Effector memory CD4-positive, alpha-beta T cell (primary cell): ENCODE measurements around the gene LCT.

Experiments
- DNase-seq, 3 donors: peaks; one replicate each; pipeline ENCODE4 v3.0.0-alpha.2; 2020
- H3K27ac ChIP-seq: 2 replicates; pipeline ENCODE4 v1.7.0; 2013; ENCODE audit warnings: mild to moderate bottlenecking, low read length, moderate library complexity; ENCODE audit not compliant: insufficient read depth, poor library complexity, severe bottlenecking
- H3K27me3 ChIP-seq: replicated peaks from 2 replicates; pipeline ENCODE4 v1.7.0; 2013; ENCODE audit warnings: mild to moderate bottlenecking, low read length; ENCODE audit not compliant: insufficient read depth, control insufficient read depth, poor library complexity, severe bottlenecking
- H3K36me3 ChIP-seq: 2 replicates; pipeline ENCODE4 v1.7.0; 2013; ENCODE audit warnings: mild to moderate bottlenecking, low read length, moderate library complexity; ENCODE audit not compliant: control insufficient read depth, insufficient read depth
- H3K4me1 ChIP-seq: 2 replicates; pipeline ENCODE4 v1.7.0; 2013; ENCODE audit warnings: low read length, mild to moderate bottlenecking; ENCODE audit not compliant: control insufficient read depth, insufficient read depth, poor library complexity, severe bottlenecking
- H3K4me3 ChIP-seq: 2 replicates; pipeline ENCODE4 v1.7.0; 2013; ENCODE audit warnings: low read length, low read depth, mild to moderate bottlenecking; ENCODE audit not compliant: insufficient read depth, poor library complexity, severe bottlenecking
- H3K9me3 ChIP-seq: 2 replicates; pipeline ENCODE4 v1.7.0; 2013; ENCODE audit warnings: mild to moderate bottlenecking, low read length, moderate library complexity; ENCODE audit not compliant: control insufficient read depth

Gene LCT

GRCh38 chr2:135762022-135762421 is 75.0 kb downstream of the LCT start:
- no peak overlapping the region for H3K27ac ChIP-seq
- H3K4me3 ChIP-seq, result no peak overlapping the region
- no peak for DNase-seq
- no peaks in the 10 kb centered on the region for H3K4me1 ChIP-seq
- H3K27me3 ChIP-seq, result no peaks in the 10 kb centered on the region
- H3K36me3 ChIP-seq, result peaks cover 71% of the 10 kb centered on the region
- no peaks in the 10 kb centered on the region for H3K9me3 ChIP-seq

DNA sequence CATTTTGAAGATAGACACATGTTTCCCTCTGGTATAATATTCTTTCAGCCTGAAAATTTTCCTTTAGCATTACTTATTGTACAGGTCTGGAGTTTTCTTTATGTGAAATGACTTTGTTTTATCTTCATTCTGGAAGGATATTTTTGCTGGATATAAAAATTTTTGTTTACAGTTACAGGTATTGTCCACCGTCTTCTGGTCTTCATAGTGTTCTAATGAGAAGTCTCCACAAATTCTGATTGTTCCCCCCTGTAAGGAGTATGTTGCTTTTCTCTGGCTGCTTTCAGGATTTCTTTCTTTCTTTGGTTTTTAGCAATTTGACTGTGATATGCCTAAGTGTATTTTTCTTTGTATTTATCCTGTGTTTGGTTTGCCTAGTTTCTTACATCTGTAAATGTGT is 80.3 kb downstream of the LCT start:
- no peaks in the 10 kb centered on the region for H3K27me3 ChIP-seq
- H3K36me3 ChIP-seq, result peaks cover 53% of the 10 kb centered on the region
- DNase-seq, result no peak
- no peak overlapping the region for H3K27ac ChIP-seq
- H3K4me1 ChIP-seq, result no peaks in the 10 kb centered on the region
- H3K9me3 ChIP-seq, result no peaks in the 10 kb centered on the region
- no peak overlapping the region for H3K4me3 ChIP-seq

- DNase-seq, result no peak
- peaks cover 44% of the 10 kb centered on the region for H3K36me3 ChIP-seq
- no peak overlapping the region for H3K27ac ChIP-seq
- no peaks in the 10 kb centered on the region for H3K4me1 ChIP-seq
- H3K27me3 ChIP-seq, result no peaks in the 10 kb centered on the region
- no peak overlapping the region for H3K4me3 ChIP-seq
- no peaks in the 10 kb centered on the region for H3K9me3 ChIP-seq
Observed at GRCh38 chr2:135755573-135755972, 81.4 kb downstream of the LCT start.

GRCh38 chr2:135745545-135745944 is 91.4 kb downstream of the LCT start:
- Histone ChIP-seq H3K9me3 (no peaks in the 10 kb centered on the region), H3K27ac (no peak overlapping the region), H3K4me1 (peaks cover 10% of the 10 kb centered on the region), H3K4me3 (no peak overlapping the region), H3K27me3 (no peaks in the 10 kb centered on the region), H3K36me3 (peaks cover 26% of the 10 kb centered on the region)
- no peak for DNase-seq

- no peak overlapping the region for H3K27ac ChIP-seq
- no peak for DNase-seq
Observed at GRCh38 chr2:135744760-135745314, 92.1 kb downstream of the LCT start.

DNA sequence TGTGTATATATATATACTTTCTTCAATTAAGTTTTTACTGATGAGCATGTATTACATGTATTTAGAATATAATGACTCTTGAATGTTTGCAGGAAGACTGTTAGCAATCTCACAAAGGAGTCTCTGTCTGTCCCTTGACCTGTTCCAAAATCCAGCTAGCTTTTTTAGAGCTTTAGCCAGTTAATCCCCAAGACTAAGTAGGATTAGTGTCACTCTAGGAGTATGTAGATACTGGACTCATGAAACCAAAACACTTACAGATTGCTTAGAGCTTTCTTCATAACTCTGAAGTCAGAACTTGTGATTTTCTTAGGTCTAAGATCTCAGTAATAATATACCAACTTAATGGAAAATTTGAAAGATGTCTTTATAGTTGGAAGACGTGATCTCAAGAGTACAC is 93.1 kb downstream of the LCT start:
- H3K27me3 ChIP-seq, result no peaks in the 10 kb centered on the region
- H3K27ac ChIP-seq, result peak overlapping the region; percentile 12
- H3K4me3 ChIP-seq, result no peak overlapping the region
- DNase-seq, result no peak
- no peaks in the 10 kb centered on the region for H3K9me3 ChIP-seq
- H3K4me1 ChIP-seq, result peaks cover 10% of the 10 kb centered on the region
- peaks cover 13% of the 10 kb centered on the region for H3K36me3 ChIP-seq

More at GRCh38 chr2:135744760-135745314, 92.1 kb downstream of the LCT start:
- Histone ChIP-seq H3K36me3 (peaks cover 23% of the 10 kb centered on the region), H3K27me3 (no peaks in the 10 kb centered on the region), H3K4me3 (no peak overlapping the region), H3K4me1 (peaks cover 10% of the 10 kb centered on the region), H3K9me3 (no peaks in the 10 kb centered on the region)

- peak in 2 of 3 donors; percentile 20 to 21 for DNase-seq
Observed at GRCh38 chr2:135742325-135742757, 94.6 kb downstream of the LCT start.

DNA sequence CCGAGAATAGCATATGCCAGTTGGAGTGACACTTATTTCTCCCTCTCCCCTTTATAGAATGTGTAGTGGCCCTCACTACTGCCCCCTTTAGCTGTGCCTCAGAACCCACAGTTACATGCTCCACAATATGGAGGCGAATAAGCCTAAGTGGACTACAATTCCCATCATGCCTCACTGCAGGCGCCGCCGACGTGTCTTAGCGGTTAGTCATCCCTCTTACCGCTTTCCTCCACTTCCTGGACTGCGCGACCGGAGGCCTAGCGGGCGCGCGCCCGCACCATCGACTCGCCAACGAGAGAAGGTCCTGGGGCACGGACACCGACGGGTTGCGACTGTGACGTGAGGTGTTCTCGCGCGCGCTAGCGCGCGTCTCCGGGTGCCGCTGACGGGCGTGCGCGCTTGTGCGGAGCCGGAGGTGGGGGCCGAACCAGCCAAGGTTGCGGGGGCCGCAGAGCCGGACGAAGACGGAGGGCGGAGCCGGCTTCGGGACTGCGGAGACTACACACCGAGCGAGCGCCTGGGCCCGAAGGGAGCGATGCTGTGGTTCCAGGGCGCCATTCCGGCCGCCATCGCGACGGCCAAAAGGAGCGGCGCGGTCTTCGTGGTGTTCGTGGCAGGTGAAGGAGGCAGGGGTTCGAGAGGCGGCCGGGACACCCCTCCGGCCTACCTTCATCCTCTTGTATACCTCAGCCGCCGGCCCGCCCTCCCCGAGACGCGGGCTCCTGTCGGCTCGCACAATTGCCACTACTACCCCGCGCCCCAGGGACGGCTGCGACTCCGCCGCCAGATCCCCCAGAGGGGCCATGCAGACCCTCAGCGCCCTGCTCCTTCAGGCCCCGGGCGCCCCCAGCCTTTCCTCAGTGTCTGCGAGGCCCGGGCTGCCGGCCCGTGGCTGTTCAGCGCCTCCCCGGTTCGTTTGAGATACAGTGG is 95.3 kb downstream of the LCT start, which contains the start of gene UBXN4:
Gene UBXN4, plus strand, starts transcription at position 461 of the 930 bp plus-strand sequence. Its CDS starts 75 bp downstream, at position 536.
- Histone ChIP-seq H3K4me3 (peak within 1 kb of the TSS; percentile 96), H3K27ac (peak within 1 kb of the TSS; percentile 96), H3K4me1 (peaks cover 10% of the 10 kb centered on the region), H3K36me3 (peaks cover 3% of the 10 kb centered on the region), H3K27me3 (no peaks in the 10 kb centered on the region), H3K9me3 (no peaks in the 10 kb centered on the region)
- peak; percentile 90 to 92 (median 92) for DNase-seq

More at GRCh38 chr2:135742325-135742757, 94.6 kb downstream of the LCT start:
- H3K27me3 ChIP-seq, result no peaks in the 10 kb centered on the region
- peak overlapping the region; percentile 96 for H3K27ac ChIP-seq
- H3K9me3 ChIP-seq, result no peaks in the 10 kb centered on the region
- peaks cover 4% of the 10 kb centered on the region for H3K36me3 ChIP-seq
- H3K4me3 ChIP-seq, result peak overlapping the region; percentile 96
- peaks cover 10% of the 10 kb centered on the region for H3K4me1 ChIP-seq

DNA sequence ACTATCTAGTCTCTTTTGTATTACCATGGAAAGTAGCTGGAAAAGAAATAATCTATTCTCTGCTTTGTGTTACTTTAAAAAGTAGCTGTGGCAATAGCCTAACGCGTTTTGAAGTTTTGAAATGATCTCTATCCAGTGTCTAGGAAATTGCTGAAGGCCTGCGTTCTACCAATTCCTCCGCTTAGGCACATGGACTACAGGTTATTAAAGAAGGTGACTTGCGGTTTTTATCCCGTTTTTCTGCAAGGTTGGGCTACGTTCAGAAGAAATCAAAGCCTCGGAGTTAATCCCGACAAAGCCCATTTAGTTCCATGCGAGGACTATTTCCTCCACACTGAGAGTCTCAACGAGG is 96.0 kb downstream of the LCT start:
- no peaks in the 10 kb centered on the region for H3K9me3 ChIP-seq
- H3K27ac ChIP-seq, result peak overlapping the region; percentile 96
- H3K36me3 ChIP-seq, result peaks cover 3% of the 10 kb centered on the region
- H3K27me3 ChIP-seq, result no peaks in the 10 kb centered on the region
- H3K4me1 ChIP-seq, result peaks cover 10% of the 10 kb centered on the region
- DNase-seq, result no peak
- peak overlapping the region; percentile 96 for H3K4me3 ChIP-seq

DNA sequence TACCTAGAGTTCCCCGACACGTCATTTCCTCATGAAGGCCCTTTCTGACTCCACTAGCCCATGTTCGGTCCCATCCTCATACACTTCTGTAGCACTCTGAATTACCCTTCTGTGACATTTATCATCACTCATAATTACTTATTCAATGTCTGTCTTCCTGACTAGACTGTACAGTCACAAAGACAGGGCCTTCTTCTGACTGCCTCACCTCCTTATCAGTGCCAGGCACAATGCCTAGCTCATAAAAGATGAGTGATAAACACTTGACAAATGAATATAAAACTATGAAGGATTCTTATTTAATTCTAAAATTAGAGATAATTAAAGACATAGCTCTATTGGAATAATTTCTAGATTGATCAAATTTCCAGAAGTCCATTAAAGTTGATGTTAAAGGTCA is 96.8 kb downstream of the LCT start:
- H3K4me1 ChIP-seq, result peaks cover 10% of the 10 kb centered on the region
- H3K36me3 ChIP-seq, result no peaks in the 10 kb centered on the region
- H3K27me3 ChIP-seq, result no peaks in the 10 kb centered on the region
- no peak overlapping the region for H3K4me3 ChIP-seq
- DNase-seq, result no peak
- H3K27ac ChIP-seq, result no peak overlapping the region
- H3K9me3 ChIP-seq, result no peaks in the 10 kb centered on the region
